Neural crest cell (in vitro differentiated cells): ENCODE measurements around the gene PIGN. TPM values are rescaled to one million over a fixed set of nuclear protein-coding genes. Genes with fewer than 3 reads are reported as not detected.

Source experiments
- DNase-seq: peaks from one replicate; pipeline ENCODE4 v3.0.0; 2021; ENCODE audit warnings: low read depth, mixed read lengths, low spot score
- H3K27ac Mint-ChIP-seq: one replicate; pipeline ENCODE4 v1.8.0; 2021; ENCODE audit warnings: mild to moderate bottlenecking, mixed read lengths; ENCODE audit not compliant: unreplicated experiment
- H3K27me3 Mint-ChIP-seq: 2 replicates; pipeline ENCODE4 v1.8.0; 2021; ENCODE audit warnings: low read depth, mild to moderate bottlenecking, mixed read lengths
- H3K36me3 Mint-ChIP-seq: 2 replicates; pipeline ENCODE4 v1.8.0; 2021; ENCODE audit warnings: low read depth, mild to moderate bottlenecking, mixed read lengths
- H3K4me1 Mint-ChIP-seq: 2 replicates; pipeline ENCODE4 v1.8.0; 2021; ENCODE audit warnings: mixed read lengths
- H3K4me3 Mint-ChIP-seq: one replicate; pipeline ENCODE4 v1.8.0; 2021; ENCODE audit warnings: mild to moderate bottlenecking, mixed read lengths
- H3K9me3 Mint-ChIP-seq: 2 replicates; pipeline ENCODE4 v1.8.0; 2021; ENCODE audit warnings: mixed read lengths
- total RNA-seq: library from RNA; stranded (reverse); gene quantifications from 2 replicates; pipeline ENCODE4 v1.2.1, GENCODE V29; 2021
- TF ChIP-seq, protein P1 (sequence below): fragments of 200-600 bp; sonication (generic); conservative IDR thresholded peaks from 2 replicates; pipeline ENCODE4 v1.5.0; 2021; ENCODE audit warnings: antibody characterized with exemption, mild to moderate bottlenecking

The PIGN gene
- total RNA-seq, 1 donor from 2014 or later = 24.1 TPM

DNA sequence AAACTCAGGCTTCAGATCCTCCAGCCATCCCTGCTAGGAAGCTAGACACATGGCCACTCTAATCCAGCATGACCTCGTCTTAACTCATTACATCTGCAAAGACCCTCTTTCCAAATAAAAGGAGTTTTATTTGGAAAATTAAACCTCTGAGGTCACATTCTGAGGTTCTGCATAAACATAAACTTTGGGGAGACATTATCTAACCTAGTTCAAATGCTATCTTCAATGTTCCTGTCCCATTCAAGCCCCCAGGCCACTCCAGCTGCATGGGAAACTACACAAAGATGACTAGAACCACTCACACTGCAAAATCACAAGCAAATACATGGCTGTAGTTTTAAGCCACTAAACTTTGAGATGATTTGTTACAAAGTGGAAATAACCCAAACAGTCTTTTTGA, 195.0 kb downstream of the PIGN start:
- Mint-ChIP-seq H3K27ac (no peak overlapping the region), H3K27me3 (no peaks in the 10 kb centered on the region), H3K36me3 (no peaks in the 10 kb centered on the region), H3K4me1 (peaks cover 7% of the 10 kb centered on the region), H3K9me3 (peaks cover 3% of the 10 kb centered on the region), H3K4me3 (no peak overlapping the region)
- no peak for DNase-seq
- TF ChIP-seq, protein P1, sequence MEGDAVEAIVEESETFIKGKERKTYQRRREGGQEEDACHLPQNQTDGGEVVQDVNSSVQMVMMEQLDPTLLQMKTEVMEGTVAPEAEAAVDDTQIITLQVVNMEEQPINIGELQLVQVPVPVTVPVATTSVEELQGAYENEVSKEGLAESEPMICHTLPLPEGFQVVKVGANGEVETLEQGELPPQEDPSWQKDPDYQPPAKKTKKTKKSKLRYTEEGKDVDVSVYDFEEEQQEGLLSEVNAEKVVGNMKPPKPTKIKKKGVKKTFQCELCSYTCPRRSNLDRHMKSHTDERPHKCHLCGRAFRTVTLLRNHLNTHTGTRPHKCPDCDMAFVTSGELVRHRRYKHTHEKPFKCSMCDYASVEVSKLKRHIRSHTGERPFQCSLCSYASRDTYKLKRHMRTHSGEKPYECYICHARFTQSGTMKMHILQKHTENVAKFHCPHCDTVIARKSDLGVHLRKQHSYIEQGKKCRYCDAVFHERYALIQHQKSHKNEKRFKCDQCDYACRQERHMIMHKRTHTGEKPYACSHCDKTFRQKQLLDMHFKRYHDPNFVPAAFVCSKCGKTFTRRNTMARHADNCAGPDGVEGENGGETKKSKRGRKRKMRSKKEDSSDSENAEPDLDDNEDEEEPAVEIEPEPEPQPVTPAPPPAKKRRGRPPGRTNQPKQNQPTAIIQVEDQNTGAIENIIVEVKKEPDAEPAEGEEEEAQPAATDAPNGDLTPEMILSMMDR = no peak

DNA sequence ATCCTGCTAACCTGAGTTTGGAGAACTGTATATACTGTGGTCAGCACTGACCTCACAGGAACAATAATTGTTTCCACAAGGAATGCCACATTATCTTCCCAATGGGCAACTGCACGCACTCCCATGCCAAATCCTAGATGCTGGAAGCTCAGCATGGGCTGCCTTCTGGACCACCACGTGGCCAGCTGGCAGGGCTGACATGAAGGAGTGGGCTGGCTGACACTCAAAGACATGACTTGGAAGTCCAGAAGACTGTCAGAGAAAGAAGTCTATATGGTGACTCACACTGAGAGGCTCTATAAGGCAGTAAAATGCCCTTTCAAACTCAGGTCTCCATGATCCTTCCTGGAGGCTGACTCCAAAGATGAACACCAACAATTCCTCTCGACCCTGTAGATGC, 195.7 kb downstream of the PIGN start:
- H3K4me1 Mint-ChIP-seq = peaks cover 7% of the 10 kb centered on the region
- TF ChIP-seq, protein P1 = no peak
- H3K27ac Mint-ChIP-seq = no peak overlapping the region
- DNase-seq = no peak
- H3K36me3 Mint-ChIP-seq = no peaks in the 10 kb centered on the region
- no peak overlapping the region for H3K4me3 Mint-ChIP-seq
- H3K9me3 Mint-ChIP-seq = peaks cover 3% of the 10 kb centered on the region
- no peaks in the 10 kb centered on the region for H3K27me3 Mint-ChIP-seq

Other genes starting within 250 kb of the PIGN start
- gene RELCH, start 199 bp upstream of the PIGN start, total RNA-seq = 21.2 and 22.4 TPM in 2 replicates
- 0.05 and 0.16 TPM in 2 replicates for gene TNFRSF11A, start 138.3 kb upstream of the PIGN start, total RNA-seq